SK-N-MC (cell line): Measurements from ENCODE around the gene TBC1D9B.

Source experiments
- EZH2 ChIP-seq: fragments of 200-600 bp; sonication (generic); IDR thresholded peaks from one replicate; pipeline ENCODE4 v1.6.1; 2017; ENCODE audit warnings: antibody characterized with exemption
- FOXP2 ChIP-seq: optimal IDR thresholded peaks from 2 replicates; pipeline ENCODE3; 2011; ENCODE audit warnings: mild to moderate bottlenecking, moderate library complexity; ENCODE audit not compliant: insufficient read depth; ENCODE audit errors: extremely low read length, control extremely low read depth
- POLR2AphosphoS5 ChIP-seq: IDR thresholded peaks from 2 replicates; pipeline ENCODE4 v1.6.1; 2012; ENCODE audit warnings: mild to moderate bottlenecking, low read depth, low read length, borderline replicate concordance

- TF ChIP-seq EZH2 (no peak), POLR2AphosphoS5 (no peak), FOXP2 (no peak)
Observed at GRCh38 chr5:179837076-179838011, 70.4 kb downstream of the TBC1D9B start.
